IPS-18c (cell line): Measurements from ENCODE around the gene THEM5.

Source experiments
- H3K4me3 ChIP-seq: 2 replicates; pipeline ENCODE4 v1.7.0; 2013; ENCODE audit warnings: low read depth, mild to moderate bottlenecking, low read length, moderate library complexity; ENCODE audit not compliant: insufficient read depth
- H3K9me3 ChIP-seq: one replicate; pipeline ENCODE4 v1.6.1; 2013; ENCODE audit warnings: mild to moderate bottlenecking, low read length, moderate library complexity; ENCODE audit not compliant: control insufficient read depth, insufficient read depth

Gene THEM5

GRCh38 chr1:151849126-151849525 is 4.4 kb downstream of the THEM5 start:
- no peak overlapping the region for H3K4me3 ChIP-seq

DNA sequence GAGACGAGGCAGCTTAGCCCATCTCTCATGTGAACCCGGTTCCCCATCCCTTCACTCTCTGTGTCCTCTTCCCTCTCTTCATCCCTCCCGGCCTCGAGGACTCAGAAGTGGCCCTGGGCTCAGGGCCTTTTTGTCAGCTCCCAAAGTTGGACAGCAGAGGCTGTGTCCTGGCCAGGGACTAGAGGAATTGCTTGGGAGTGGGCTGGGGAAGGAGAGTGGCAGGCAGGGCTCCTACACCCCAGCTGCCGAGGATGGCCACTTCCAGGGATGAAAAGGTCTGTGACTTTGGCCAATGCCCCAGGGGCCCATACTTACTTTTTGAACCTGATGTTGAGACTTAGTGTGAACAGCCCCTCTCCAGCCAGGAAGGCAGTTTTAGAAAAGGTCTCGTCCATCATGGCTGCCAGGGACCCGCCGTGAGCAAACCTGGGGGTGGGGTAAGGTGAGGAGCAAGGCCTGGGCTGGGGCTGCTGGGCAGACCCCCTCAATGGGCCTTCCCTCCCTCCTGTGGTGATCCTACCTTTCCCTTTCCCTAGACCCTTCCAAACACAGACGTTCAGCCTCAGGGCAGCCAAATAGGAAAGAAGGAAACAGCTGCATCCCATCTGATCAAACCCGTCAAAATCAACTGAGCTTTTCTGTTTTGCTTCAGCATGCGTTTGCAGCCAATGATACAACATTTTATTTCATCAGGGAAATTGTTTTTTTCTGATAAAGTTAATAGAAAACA is 5.5 kb downstream of the THEM5 start:
- H3K4me3 ChIP-seq = no peak overlapping the region
- H3K9me3 ChIP-seq = no peaks in the 10 kb centered on the region

More at GRCh38 chr1:151849126-151849525, 4.4 kb downstream of the THEM5 start:
- no peaks in the 10 kb centered on the region for H3K9me3 ChIP-seq

DNA sequence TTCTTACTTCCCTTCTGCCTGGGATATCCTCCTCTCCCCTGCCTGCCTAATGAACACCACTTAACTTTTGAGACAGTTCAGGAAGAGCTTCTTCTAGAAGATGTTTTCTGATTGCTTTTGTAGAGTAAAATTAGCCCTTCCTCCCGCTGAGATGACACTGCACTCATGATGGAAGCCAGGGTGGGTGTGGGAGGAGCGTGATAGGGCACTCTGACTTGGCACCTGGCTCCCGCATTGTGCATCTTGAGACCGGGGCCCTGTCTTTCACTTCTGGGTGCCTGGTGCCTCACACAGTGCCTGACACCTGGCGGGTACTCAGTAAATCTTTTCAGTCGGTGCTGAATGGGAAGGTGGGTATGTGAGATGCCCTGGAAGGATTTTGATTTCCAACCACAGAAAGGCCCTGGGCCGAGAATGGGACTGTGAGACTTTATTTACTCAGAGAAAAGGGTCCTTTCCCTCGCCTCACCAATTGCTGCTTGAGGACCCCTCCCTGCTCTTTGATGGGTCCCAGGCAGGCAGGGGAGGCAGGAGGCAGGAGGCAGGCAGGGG is 6.8 kb downstream of the THEM5 start:
- Histone ChIP-seq H3K9me3 (no peaks in the 10 kb centered on the region), H3K4me3 (0 out of 2 replicates have a peak overlapping the region, but pooled peaks have one; percentile 1)

DNA sequence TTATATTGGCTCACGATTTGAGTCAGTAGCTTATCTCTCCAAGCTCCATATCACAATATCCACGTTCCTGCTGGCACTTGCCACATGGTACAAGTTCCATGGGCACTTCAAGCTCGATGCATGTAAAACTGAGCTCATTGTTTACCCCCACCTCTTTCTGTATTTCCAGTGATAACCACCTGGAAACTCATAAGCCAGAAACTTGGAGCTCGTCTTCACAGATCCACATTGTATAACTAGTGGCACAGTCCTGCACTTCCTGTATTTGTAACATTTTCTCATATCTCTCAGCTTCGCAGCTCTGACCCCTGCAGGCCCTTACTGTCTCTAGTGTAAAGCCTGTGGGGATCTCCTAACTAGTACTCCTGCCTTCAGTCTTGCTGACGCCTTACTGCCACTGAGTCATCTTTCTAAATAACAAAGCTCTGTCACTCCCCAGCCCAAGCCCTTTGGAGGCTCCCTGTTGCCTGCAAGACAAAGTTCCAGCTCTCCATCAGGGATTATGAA is 7.4 kb downstream of the THEM5 start:
- no peaks in the 10 kb centered on the region for H3K9me3 ChIP-seq
- no peak overlapping the region for H3K4me3 ChIP-seq

DNA sequence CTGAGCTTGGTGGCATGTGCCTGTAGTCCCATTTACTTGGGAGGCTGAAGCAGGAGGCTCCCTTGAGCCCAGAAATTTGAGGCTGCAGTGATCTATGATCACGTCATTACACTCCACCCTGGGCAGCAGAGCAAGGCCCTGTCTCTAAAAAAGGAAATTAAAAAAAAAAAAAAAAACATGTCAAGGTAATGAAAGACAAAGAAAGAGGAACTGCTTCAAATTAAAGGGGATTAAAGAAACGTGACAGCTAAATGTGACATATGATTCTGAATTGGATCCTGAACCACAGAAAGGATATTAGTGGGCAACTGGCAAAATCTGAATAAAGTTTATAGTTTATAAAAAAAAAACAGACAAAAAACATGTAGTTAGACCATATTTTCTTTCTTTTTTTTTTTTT is 10.1 kb downstream of the THEM5 start:
- H3K4me3 ChIP-seq = no peak overlapping the region
- H3K9me3 ChIP-seq = no peaks in the 10 kb centered on the region

- Histone ChIP-seq H3K9me3 (no peaks in the 10 kb centered on the region), H3K4me3 (no peak overlapping the region)
Measured at GRCh38 chr1:151841141-151841540, 12.4 kb downstream of the THEM5 start.

DNA sequence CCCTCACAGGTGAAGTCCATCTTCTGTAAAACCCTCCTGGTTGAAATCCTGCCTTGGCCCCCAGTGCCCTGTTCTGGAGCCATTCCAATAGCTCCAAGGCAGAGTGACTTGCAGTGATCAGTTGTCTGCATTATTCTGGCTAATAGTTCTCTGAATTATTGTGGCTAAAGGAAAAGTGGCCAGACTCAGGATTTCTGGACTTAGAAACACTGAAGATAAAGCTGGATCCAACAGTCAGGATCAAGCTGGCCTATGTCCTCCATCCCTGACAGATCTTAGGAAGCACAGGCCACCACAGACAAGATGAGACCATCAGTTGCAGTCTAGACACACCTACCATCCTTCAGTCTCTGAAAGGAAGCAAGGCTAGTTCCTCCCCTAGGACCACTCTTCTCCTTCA is 13.1 kb downstream of the THEM5 start:
- Histone ChIP-seq H3K4me3 (peak overlapping the region; percentile 63; the same call in 1 of the 2 replicates), H3K9me3 (no peaks in the 10 kb centered on the region)

- Histone ChIP-seq H3K9me3 (no peaks in the 10 kb centered on the region), H3K4me3 (peak within 1 kb of the TSS; percentile 63)
Measured at GRCh38 chr1:151839457-151840403, 13.8 kb downstream of the THEM5 start, which contains the start of gene C2CD4D. Gene C2CD4D, minus strand, starts transcription at chr1:151839820. Its CDS starts 831 bp downstream, at chr1:151838989.

GRCh38 chr1:151839082-151839412 is 14.5 kb downstream of the THEM5 start:
- H3K9me3 ChIP-seq = no peaks in the 10 kb centered on the region
- H3K4me3 ChIP-seq = peak overlapping the region; percentile 63

DNA sequence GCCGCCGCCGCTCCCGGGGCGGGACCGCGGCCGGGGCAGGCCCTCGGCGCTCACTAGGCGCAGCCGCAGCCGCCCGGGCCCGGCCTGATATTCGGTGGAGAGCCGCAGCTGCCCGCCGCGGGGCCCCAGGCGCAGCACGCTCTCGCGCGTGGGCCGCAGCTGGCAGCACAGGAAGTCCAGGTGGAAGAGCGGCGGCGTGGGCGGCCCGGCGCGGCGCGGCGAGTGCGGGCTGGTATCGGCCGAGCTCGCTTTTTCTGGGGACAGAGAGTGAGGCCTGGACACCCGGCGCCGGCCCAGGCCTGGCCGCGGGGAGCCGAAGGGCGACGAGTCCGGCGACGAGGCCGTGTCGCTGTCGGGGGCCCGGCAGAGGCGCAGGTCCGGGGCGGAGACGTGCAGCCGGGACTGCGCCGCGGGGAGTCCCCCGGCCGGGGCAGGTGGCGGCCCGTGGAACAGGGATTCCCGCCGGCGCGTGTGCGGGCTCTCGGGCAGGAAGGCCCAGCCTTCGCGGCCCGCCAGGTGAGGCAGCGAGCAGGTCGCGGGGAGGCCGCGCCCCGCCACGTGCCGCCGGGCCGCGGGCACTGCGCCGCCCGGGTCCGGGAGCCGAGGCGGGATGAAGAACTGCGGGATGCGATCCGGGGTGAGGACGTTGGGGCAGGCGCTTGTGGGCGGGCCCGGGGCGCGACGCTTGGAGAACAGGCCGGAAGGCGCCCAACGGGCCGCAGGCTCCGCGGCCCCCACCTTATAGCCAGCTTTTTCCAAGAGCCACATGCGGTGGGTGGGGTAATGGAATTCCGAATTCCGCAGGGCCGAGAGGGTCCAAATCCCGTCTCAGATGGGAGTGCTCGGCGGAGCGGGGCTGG is 15.1 kb downstream of the THEM5 start:
- H3K4me3 ChIP-seq = peak overlapping the region; percentile 63

DNA sequence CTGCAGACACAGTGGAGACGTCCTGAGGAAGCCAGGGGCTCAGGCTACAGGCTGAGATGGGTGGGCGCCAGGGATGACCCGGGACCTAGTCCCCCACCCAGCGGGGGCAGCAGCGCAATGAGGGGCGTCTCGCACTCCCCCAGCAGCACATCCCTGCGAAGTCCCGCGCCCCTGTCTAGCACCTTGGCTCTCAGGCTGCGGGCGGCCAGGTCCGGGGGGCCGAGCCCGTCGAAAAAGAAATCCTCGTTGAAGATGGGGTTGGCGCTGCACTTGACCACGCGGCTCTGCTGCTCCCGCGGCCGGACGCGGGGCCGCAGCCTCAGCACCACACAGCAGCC is 15.7 kb downstream of the THEM5 start:
- Histone ChIP-seq H3K9me3 (no peaks in the 10 kb centered on the region), H3K4me3 (peak overlapping the region; percentile 63)

More for the DNA sequence above, 15.1 kb downstream of the THEM5 start:
- H3K9me3 ChIP-seq = no peaks in the 10 kb centered on the region

GRCh38 chr1:151837197-151837596 is 16.3 kb downstream of the THEM5 start:
- Histone ChIP-seq H3K9me3 (no peaks in the 10 kb centered on the region), H3K4me3 (no peak overlapping the region)

DNA sequence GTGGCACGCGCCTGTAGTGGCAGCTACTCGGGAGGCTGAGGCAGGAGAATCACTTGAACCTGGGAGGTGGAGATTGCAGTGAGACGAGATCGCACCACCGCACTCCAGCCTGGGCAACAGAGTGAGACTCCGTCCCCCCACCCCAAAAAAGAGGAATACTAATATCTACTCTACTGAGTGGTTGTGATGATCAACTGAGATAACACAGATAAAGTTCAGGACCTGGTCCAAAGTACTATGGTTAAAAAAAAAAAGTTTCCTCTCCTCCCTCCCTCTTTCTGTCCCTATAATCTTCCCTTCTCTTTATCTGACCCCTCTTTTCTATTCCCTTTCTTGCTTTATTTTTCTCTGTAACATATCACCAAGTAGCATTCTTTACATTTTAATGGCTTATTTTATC is 17.9 kb downstream of the THEM5 start:
- Histone ChIP-seq H3K9me3 (no peaks in the 10 kb centered on the region), H3K4me3 (no peak overlapping the region)

GRCh38 chr1:151834239-151834638 is 19.3 kb downstream of the THEM5 start:
- no peaks in the 10 kb centered on the region for H3K9me3 ChIP-seq
- no peak overlapping the region for H3K4me3 ChIP-seq

DNA sequence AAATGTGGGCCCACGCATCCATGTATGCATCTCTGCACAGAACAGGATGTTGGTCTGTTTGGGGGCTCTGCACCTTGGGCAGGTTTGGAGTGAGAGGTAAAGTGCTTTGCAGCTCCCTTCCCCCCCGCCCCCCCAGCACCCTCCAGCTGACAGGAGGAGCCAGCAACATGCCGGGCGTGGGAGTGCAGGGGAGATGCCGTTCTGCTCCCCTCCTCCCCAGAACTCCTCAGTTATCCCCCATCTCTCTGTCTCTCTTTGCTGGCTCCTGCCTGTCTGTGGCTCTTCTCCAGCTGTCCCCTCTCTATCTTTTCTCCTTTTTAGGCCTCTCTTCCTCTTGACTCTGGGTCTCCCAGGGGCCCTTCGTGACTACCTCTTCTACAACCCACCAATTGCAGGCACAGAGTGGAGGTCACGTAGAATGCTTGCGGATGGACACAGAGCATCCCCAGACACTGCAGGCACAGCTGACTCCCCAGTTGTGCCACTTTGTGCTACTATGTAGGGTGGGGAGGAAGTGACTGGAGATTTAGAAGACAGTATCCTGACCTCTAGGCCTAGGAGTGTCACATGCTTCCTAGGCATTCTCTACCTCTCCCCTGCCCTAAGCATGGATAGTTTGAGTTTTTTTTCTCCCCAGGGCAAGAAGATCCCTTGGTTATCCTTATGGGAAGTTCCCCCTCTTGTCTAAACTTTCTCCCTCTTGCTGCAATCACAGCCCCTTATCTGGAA is 20.2 kb downstream of the THEM5 start:
- no peaks in the 10 kb centered on the region for H3K9me3 ChIP-seq
- H3K4me3 ChIP-seq = no peak overlapping the region

GRCh38 chr1:151832318-151832980 is 21.1 kb downstream of the THEM5 start:
- Histone ChIP-seq H3K4me3 (no peak overlapping the region), H3K9me3 (no peaks in the 10 kb centered on the region)
